ENCODE measurements around the gene KLHDC10. TPM values are rescaled to one million over a fixed set of nuclear protein-coding genes. Genes with fewer than 3 reads are reported as not detected.

The KLHDC10 gene
- total RNA-seq, 1 experiment from 2014 or later, result 37.5 TPM

DNA sequence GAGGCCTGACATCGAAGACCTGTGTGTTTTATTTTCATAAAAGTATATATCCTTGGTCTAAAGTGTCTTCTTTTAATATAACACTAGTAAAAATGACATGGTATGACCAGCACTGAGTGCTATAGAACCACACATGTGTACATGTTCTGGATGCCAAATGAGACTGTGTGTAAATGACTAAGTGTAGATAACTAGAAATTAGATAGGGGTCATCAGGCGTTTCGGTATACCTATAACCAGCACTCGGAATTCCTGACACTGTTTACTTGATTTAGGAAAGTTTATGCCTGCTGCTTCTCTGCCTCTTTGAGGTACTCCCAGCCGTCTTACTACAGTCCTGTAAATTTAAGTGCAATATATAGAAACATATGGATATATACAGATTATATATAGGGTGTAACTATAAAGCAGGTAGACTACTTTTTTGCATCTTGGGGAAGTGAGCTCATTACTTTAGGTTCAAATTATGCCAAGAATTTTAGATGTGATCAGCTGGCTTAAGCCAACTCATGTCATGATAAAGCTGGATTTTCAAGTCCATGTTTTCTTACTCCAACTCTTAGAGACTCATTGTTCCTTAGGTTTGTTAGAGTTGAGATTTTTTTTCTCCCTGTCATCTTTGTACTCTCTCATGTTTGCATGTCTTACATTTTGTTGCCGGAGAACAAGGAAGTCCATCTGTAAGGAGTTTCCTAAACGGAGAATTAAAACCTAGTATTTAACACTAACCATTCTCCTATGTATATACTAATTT, 62.9 kb downstream of the KLHDC10 start:
- H3K4me3 ChIP-seq (ENCODE audit: low read depth, low read length, poor library complexity, severe bottlenecking), result no peak overlapping the region
- intact Hi-C loops (cut with micrococcal nuclease; ENCODE audit: unreplicated experiment), result no loop called here
- BruUV-seq (replicated peaks), result no TSS peak
- peaks cover 9% of the 10 kb centered on the region for H3K36me3 ChIP-seq (ENCODE audit: insufficient read depth, low read length, poor library complexity, severe bottlenecking)
- no peaks in the 10 kb centered on the region for H3K27me3 ChIP-seq (replicated peaks; ENCODE audit: insufficient read depth, low read depth, low read length, poor library complexity)
- no peaks in the 10 kb centered on the region for H3K9me3 ChIP-seq (ENCODE audit: low read depth, low read length, poor library complexity, severe bottlenecking)
- ChIA-PET CTCF (no interaction called here), POLR2A (ENCODE audit: low non-redundant PET) (no interaction called here)
- H3K4me1 ChIP-seq (ENCODE audit: insufficient read depth, low read length, poor library complexity, severe bottlenecking), result peaks cover 2% of the 10 kb centered on the region
- DNase-seq (ENCODE audit: low spot score), result no peak
- H3K27ac ChIP-seq (ENCODE audit: low read depth, low read length, poor library complexity, severe bottlenecking), result no peak overlapping the region
- no peak for TF ChIP-seq EZH2 (IDR thresholded peaks at IDR 0.05; ENCODE audit: borderline replicate concordance, low read depth, low read length, poor library complexity, severe bottlenecking)
- TF ChIP-seq, protein P1, sequence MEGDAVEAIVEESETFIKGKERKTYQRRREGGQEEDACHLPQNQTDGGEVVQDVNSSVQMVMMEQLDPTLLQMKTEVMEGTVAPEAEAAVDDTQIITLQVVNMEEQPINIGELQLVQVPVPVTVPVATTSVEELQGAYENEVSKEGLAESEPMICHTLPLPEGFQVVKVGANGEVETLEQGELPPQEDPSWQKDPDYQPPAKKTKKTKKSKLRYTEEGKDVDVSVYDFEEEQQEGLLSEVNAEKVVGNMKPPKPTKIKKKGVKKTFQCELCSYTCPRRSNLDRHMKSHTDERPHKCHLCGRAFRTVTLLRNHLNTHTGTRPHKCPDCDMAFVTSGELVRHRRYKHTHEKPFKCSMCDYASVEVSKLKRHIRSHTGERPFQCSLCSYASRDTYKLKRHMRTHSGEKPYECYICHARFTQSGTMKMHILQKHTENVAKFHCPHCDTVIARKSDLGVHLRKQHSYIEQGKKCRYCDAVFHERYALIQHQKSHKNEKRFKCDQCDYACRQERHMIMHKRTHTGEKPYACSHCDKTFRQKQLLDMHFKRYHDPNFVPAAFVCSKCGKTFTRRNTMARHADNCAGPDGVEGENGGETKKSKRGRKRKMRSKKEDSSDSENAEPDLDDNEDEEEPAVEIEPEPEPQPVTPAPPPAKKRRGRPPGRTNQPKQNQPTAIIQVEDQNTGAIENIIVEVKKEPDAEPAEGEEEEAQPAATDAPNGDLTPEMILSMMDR (conservative IDR thresholded peaks at IDR 0.05; ENCODE audit: low read depth, low read length), result no peak

DNA sequence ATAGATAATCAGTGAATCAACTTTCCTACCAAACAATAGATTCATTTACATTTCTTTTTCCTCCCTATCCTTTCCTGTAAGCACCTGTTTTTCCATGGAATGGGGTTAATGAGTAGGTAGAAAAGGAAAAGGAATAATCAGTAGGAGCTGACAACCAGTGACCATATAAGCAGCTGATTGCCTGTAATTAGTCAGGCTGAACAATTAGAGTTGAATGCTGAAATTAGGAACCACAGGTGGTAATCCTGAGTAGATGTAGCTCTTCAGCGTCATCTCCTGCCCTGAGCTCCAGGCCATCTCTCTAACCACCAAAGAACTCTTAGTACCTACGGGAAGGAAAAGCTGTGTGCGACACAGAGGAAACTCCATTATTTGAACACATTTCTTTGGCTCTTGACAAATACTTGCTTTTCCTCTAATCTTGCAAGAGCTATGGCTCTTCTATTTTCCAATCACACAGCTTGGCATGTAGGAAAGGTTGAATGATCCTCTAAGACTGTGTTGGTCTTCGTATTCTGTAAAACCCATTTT, 63.8 kb downstream of the KLHDC10 start:
- no peak for DNase-seq (ENCODE audit: low spot score)
- Histone ChIP-seq H3K9me3 (ENCODE audit: low read depth, low read length, poor library complexity, severe bottlenecking) (no peaks in the 10 kb centered on the region), H3K4me1 (ENCODE audit: insufficient read depth, low read length, poor library complexity, severe bottlenecking) (no peaks in the 10 kb centered on the region), H3K4me3 (ENCODE audit: low read depth, low read length, poor library complexity, severe bottlenecking) (no peak overlapping the region), H3K36me3 (ENCODE audit: insufficient read depth, low read length, poor library complexity, severe bottlenecking) (peaks cover 9% of the 10 kb centered on the region), H3K27me3 (replicated peaks; ENCODE audit: insufficient read depth, low read depth, low read length, poor library complexity) (no peaks in the 10 kb centered on the region), H3K27ac (ENCODE audit: low read depth, low read length, poor library complexity, severe bottlenecking) (no peak overlapping the region)
- no peak for TF ChIP-seq EZH2 (IDR thresholded peaks at IDR 0.05; ENCODE audit: borderline replicate concordance, low read depth, low read length, poor library complexity, severe bottlenecking)
- TF ChIP-seq, protein P1 (conservative IDR thresholded peaks at IDR 0.05; ENCODE audit: low read depth, low read length), result no peak
- POLR2A ChIA-PET (ENCODE audit: low non-redundant PET), result no interaction called here
- CTCF ChIA-PET, result no interaction called here
- intact Hi-C loops (cut with micrococcal nuclease; ENCODE audit: unreplicated experiment), result no loop called here
- no TSS peak for BruUV-seq (replicated peaks)

DNA sequence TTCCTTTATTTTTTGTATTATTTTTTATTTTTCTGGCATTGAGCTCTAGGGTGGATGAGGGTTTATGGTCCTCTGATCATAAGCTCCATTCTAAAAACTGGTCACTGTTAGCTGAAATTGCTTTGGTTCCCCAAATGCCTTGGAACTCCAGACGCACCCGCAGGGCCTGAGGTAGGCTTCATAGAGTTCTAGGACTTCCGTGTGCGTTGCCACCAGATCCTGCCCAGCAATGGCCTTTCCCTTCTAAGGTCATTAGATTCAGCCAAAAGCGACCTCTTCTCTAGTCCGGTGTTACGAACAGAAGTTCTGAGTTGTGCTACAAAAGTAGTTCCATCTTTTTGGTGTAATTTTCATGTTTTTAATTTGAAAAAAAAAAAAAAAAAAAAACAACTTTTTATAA, 64.4 kb downstream of the KLHDC10 start:
- DNase-seq (ENCODE audit: low spot score), result no peak
- TF ChIP-seq, protein P1 (conservative IDR thresholded peaks at IDR 0.05; ENCODE audit: low read depth, low read length), result no peak
- TF ChIP-seq EZH2 (IDR thresholded peaks at IDR 0.05; ENCODE audit: borderline replicate concordance, low read depth, low read length, poor library complexity, severe bottlenecking), result no peak
- CTCF ChIA-PET, result no interaction called here

More for the DNA sequence above, 64.4 kb downstream of the KLHDC10 start:
- H3K4me1 ChIP-seq (ENCODE audit: insufficient read depth, low read length, poor library complexity, severe bottlenecking), result no peaks in the 10 kb centered on the region
- no peak overlapping the region for H3K27ac ChIP-seq (ENCODE audit: low read depth, low read length, poor library complexity, severe bottlenecking)
- H3K27me3 ChIP-seq (replicated peaks; ENCODE audit: insufficient read depth, low read depth, low read length, poor library complexity), result no peaks in the 10 kb centered on the region
- POLR2A ChIA-PET (ENCODE audit: low non-redundant PET), result no interaction called here
- peaks cover 9% of the 10 kb centered on the region for H3K36me3 ChIP-seq (ENCODE audit: insufficient read depth, low read length, poor library complexity, severe bottlenecking)
- intact Hi-C loops (cut with micrococcal nuclease; ENCODE audit: unreplicated experiment), result no loop called here
- no peak overlapping the region for H3K4me3 ChIP-seq (ENCODE audit: low read depth, low read length, poor library complexity, severe bottlenecking)
- no TSS peak for BruUV-seq (replicated peaks)
- no peaks in the 10 kb centered on the region for H3K9me3 ChIP-seq (ENCODE audit: low read depth, low read length, poor library complexity, severe bottlenecking)
